ENCODE data around the gene UNC80.

- no peak for TF ChIP-seq POLR2A (IDR thresholded peaks at IDR 0.05; ENCODE audit: low read depth)
- no peak for TF ChIP-seq CTCF (IDR thresholded peaks at IDR 0.05)
Observed at GRCh38 chr2:209970711-209971110, 199.1 kb downstream of the UNC80 start.
